ENCODE data around the gene GSK3B. TPM values are rescaled to one million over a fixed set of nuclear protein-coding genes. Genes with fewer than 3 reads are reported as not detected.

GSK3B gene
- total RNA-seq, 1 donor from 2014 or later, result 20.6 TPM

GRCh38 chr3:119969759-119970158 is 124.5 kb downstream of the GSK3B start:
- no peak for DNase-seq (ENCODE audit: extremely low spot score in 2 of 2)
- H3K9me3 ChIP-seq, result no peaks in the 10 kb centered on the region
- H3K4me1 ChIP-seq, result no peaks in the 10 kb centered on the region
- TF ChIP-seq POLR2AphosphoS5 (IDR thresholded peaks at IDR 0.05; ENCODE audit: insufficient read depth in 1 of 2, low read depth in 1 of 2), result no peak
- TF ChIP-seq POLR2A (IDR thresholded peaks at IDR 0.05), result no peak
- no peak for TF ChIP-seq CTCF (IDR thresholded peaks at IDR 0.05)
- no peaks in the 10 kb centered on the region for H3K36me3 ChIP-seq
- no peaks in the 10 kb centered on the region for H3K27me3 ChIP-seq
- H3K4me3 ChIP-seq, result no peak overlapping the region
- intact Hi-C loops (cut with DNase I), result no loop called here
- no peak overlapping the region for H3K27ac ChIP-seq

DNA sequence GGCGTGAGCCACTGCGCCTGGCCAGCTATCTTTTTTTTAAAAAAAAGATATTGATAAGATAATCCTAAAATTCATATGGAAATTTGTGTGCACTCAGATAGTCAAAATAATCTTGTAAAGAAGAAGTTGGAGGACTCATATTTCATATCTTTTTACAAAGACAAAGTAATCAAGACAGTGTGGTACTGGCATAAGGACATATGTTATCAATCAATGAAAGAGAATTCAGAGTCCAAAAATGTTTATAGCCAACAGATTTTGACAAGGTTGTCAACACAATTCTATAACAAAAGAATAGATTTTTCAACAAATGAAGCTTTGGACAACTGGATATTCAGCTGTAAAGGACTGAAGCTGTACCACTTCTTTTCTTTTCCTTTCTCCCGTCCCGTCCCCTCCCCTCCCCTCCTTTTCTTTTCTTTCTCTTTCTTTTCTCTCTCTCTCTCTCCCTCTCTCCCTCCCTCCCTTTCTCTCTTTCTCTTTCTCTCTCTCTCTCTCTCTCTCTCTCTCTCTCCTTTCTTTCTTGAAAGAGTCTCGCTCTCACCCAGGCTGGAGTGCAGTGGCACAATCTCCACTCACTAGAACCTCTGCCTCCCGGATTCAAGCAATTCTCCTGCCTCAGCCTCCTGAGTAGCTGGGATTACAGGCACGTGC is 126.8 kb downstream of the GSK3B start:
- DNase-seq (ENCODE audit: extremely low spot score in 2 of 2), result no peak
- TF ChIP-seq POLR2AphosphoS5 (IDR thresholded peaks at IDR 0.05; ENCODE audit: insufficient read depth in 1 of 2, low read depth in 1 of 2) (no peak), CTCF (IDR thresholded peaks at IDR 0.05) (no peak), POLR2A (IDR thresholded peaks at IDR 0.05) (no peak)
- no peaks in the 10 kb centered on the region for H3K9me3 ChIP-seq
- no peaks in the 10 kb centered on the region for H3K27me3 ChIP-seq
- no peaks in the 10 kb centered on the region for H3K4me1 ChIP-seq
- intact Hi-C loops (cut with DNase I), result no loop called here
- no peak overlapping the region for H3K4me3 ChIP-seq
- no peaks in the 10 kb centered on the region for H3K36me3 ChIP-seq
- H3K27ac ChIP-seq, result no peak overlapping the region

DNA sequence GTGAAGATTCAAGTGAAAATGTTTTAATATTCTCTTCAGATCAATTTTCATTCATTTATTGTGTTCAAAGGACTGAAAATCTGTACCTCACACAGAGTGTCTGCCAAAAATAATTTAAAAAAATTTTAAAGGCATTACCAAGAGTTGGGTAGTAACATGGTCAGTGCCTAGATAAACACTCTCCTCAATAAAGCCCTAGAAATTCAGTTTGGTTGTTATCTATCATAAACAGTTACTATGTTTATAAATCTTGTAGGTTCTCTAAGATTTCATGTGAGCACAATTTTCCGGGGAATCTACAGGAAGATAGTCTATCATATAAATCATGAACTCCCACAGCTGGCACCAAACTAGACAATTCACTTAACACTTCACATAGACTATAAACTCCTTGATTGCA is 128.6 kb downstream of the GSK3B start:
- H3K27me3 ChIP-seq, result no peaks in the 10 kb centered on the region
- DNase-seq (ENCODE audit: extremely low spot score in 2 of 2), result no peak
- no peaks in the 10 kb centered on the region for H3K4me1 ChIP-seq
- no peak overlapping the region for H3K4me3 ChIP-seq
- intact Hi-C loops (cut with DNase I), result no loop called here
- no peaks in the 10 kb centered on the region for H3K36me3 ChIP-seq
- H3K27ac ChIP-seq, result no peak overlapping the region
- TF ChIP-seq POLR2A (IDR thresholded peaks at IDR 0.05), result no peak
- no peak for TF ChIP-seq CTCF (IDR thresholded peaks at IDR 0.05)
- no peak for TF ChIP-seq POLR2AphosphoS5 (IDR thresholded peaks at IDR 0.05; ENCODE audit: insufficient read depth in 1 of 2, low read depth in 1 of 2)
- no peaks in the 10 kb centered on the region for H3K9me3 ChIP-seq

DNA sequence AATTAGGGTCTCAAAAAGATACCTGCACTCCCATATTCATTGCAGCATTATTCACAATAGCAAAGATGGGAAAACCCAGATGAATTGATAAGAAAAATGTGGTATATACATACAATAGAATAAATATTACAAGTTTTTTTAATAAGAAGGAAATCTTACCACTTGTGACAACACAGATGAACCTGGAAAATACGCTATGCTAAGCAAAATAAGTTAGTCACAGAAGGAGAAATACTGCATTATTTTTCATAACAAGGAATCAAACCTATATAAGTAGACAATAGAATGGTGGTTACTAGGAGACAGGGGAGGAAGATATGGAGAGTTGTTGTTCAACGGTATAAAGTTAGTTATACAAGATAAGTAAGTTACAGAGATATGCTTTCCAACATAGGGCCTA is 130.0 kb downstream of the GSK3B start:
- Histone ChIP-seq H3K27me3 (no peaks in the 10 kb centered on the region), H3K9me3 (no peaks in the 10 kb centered on the region), H3K36me3 (no peaks in the 10 kb centered on the region), H3K27ac (no peak overlapping the region), H3K4me1 (no peaks in the 10 kb centered on the region), H3K4me3 (no peak overlapping the region)
- no peak for DNase-seq (ENCODE audit: extremely low spot score in 2 of 2)
- TF ChIP-seq POLR2A (IDR thresholded peaks at IDR 0.05), result no peak
- no peak for TF ChIP-seq CTCF (IDR thresholded peaks at IDR 0.05)
- no peak for TF ChIP-seq POLR2AphosphoS5 (IDR thresholded peaks at IDR 0.05; ENCODE audit: insufficient read depth in 1 of 2, low read depth in 1 of 2)
- intact Hi-C loops (cut with DNase I), result no loop called here

GRCh38 chr3:119955972-119956371 is 138.3 kb downstream of the GSK3B start:
- Histone ChIP-seq H3K27ac (no peak overlapping the region), H3K4me3 (no peak overlapping the region), H3K4me1 (peaks cover 4% of the 10 kb centered on the region), H3K36me3 (no peaks in the 10 kb centered on the region), H3K9me3 (no peaks in the 10 kb centered on the region), H3K27me3 (no peaks in the 10 kb centered on the region)
- no peak for DNase-seq (ENCODE audit: extremely low spot score in 2 of 2)
- TF ChIP-seq POLR2AphosphoS5 (IDR thresholded peaks at IDR 0.05; ENCODE audit: insufficient read depth in 1 of 2, low read depth in 1 of 2), result no peak
- no peak for TF ChIP-seq CTCF (IDR thresholded peaks at IDR 0.05)
- TF ChIP-seq POLR2A (IDR thresholded peaks at IDR 0.05), result no peak
- intact Hi-C loops (cut with DNase I), result no loop called here

All from vagina (tissue), 2 donors.